ENCODE results near the gene TAF15. TPM values are rescaled to one million over a fixed set of nuclear protein-coding genes. Genes with fewer than 3 reads are reported as not detected.

TAF15 gene
- total and polyA plus RNA-seq, 10 of the 15 experiments (the other 5 are each of a cell fraction or from before 2014, with no cell fraction given), result 9.5 to 259 (median 40.4) TPM

GRCh38 chr17:35797918-35798317 lies 11.4 kb upstream of the TAF15 start:
- Histone ChIP-seq H3K79me2 (ENCODE audit: control insufficient read depth, insufficient read depth, low read length) (no peaks in the 10 kb centered on the region), H3K27ac (ENCODE audit: control insufficient read depth, insufficient read depth) (no peak overlapping the region), H3K9ac (ENCODE audit: control insufficient read depth, insufficient read depth, low read length) (no peak overlapping the region), H3K36me3 (ENCODE audit: control insufficient read depth in 2 of 2, insufficient read depth in 2 of 2, low read length in 1 of 2) (no peaks in the 10 kb centered on the region), H3K27me3 (replicated peaks in 1 of 2; ENCODE audit: control insufficient read depth in 2 of 2, insufficient read depth in 2 of 2, low read length in 1 of 2) (peaks cover 8 to 16% of the 10 kb centered on the region in 2 experiments), H3K4me1 (ENCODE audit: control insufficient read depth, insufficient read depth, low read length) (peaks cover 4% of the 10 kb centered on the region), H2AFZ (ENCODE audit: control insufficient read depth, low read depth, low read length) (no peak overlapping the region), H4K20me1 (ENCODE audit: control insufficient read depth, insufficient read depth) (no peaks in the 10 kb centered on the region; the same call in 1 of the 2 replicates), H3K4me2 (ENCODE audit: control insufficient read depth, insufficient read depth) (no peak overlapping the region), H3K4me3 (no peak overlapping the region), H3K9me3 (replicated peaks; ENCODE audit: control insufficient read depth, insufficient read depth, low read length) (no peaks in the 10 kb centered on the region)
- DNase-seq (ENCODE audit: low read depth, low spot score) (no peak), ATAC-seq (no peak), FAIRE-seq (no peak)
- no TSS peak for BruUV-seq (replicated peaks)
- RAD21 ChIA-PET (ENCODE audit: unreplicated experiment), result no interaction called here
- TF ChIP-seq CBFB (IDR thresholded peaks at IDR 0.05; ENCODE audit: low read depth) (no peak), MYB (IDR thresholded peaks at IDR 0.05; ENCODE audit: borderline replicate concordance, low read depth, low read length) (no peak), MTA3 (IDR thresholded peaks at IDR 0.05; ENCODE audit: borderline replicate concordance, low read length) (no peak), YY1 (IDR thresholded peaks at IDR 0.05; ENCODE audit: low read depth, low read length) (no peak), SMAD5 (IDR thresholded peaks at IDR 0.05; ENCODE audit: low read depth) (no peak), RELA (IDR thresholded peaks at IDR 0.05; ENCODE audit: borderline replicate concordance, partially characterized antibody) (no peak), NR2C2 (IDR thresholded peaks at IDR 0.05; ENCODE audit: borderline replicate concordance, control insufficient read depth, insufficient read length, low read depth) (no peak), NR2F1 (conservative IDR thresholded peaks at IDR 0.05) (no peak), ZNF207 (IDR thresholded peaks at IDR 0.05; ENCODE audit: borderline replicate concordance) (no peak), KAT2A (conservative IDR thresholded peaks at IDR 0.05; ENCODE audit: control insufficient read depth, low read depth, low read length) (no peak)
- TF ChIP-seq, protein P1, sequence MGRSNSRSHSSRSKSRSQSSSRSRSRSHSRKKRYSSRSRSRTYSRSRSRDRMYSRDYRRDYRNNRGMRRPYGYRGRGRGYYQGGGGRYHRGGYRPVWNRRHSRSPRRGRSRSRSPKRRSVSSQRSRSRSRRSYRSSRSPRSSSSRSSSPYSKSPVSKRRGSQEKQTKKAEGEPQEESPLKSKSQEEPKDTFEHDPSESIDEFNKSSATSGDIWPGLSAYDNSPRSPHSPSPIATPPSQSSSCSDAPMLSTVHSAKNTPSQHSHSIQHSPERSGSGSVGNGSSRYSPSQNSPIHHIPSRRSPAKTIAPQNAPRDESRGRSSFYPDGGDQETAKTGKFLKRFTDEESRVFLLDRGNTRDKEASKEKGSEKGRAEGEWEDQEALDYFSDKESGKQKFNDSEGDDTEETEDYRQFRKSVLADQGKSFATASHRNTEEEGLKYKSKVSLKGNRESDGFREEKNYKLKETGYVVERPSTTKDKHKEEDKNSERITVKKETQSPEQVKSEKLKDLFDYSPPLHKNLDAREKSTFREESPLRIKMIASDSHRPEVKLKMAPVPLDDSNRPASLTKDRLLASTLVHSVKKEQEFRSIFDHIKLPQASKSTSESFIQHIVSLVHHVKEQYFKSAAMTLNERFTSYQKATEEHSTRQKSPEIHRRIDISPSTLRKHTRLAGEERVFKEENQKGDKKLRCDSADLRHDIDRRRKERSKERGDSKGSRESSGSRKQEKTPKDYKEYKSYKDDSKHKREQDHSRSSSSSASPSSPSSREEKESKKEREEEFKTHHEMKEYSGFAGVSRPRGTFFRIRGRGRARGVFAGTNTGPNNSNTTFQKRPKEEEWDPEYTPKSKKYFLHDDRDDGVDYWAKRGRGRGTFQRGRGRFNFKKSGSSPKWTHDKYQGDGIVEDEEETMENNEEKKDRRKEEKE (IDR thresholded peaks at IDR 0.05), result no peak
- TF ChIP-seq, protein P2, sequence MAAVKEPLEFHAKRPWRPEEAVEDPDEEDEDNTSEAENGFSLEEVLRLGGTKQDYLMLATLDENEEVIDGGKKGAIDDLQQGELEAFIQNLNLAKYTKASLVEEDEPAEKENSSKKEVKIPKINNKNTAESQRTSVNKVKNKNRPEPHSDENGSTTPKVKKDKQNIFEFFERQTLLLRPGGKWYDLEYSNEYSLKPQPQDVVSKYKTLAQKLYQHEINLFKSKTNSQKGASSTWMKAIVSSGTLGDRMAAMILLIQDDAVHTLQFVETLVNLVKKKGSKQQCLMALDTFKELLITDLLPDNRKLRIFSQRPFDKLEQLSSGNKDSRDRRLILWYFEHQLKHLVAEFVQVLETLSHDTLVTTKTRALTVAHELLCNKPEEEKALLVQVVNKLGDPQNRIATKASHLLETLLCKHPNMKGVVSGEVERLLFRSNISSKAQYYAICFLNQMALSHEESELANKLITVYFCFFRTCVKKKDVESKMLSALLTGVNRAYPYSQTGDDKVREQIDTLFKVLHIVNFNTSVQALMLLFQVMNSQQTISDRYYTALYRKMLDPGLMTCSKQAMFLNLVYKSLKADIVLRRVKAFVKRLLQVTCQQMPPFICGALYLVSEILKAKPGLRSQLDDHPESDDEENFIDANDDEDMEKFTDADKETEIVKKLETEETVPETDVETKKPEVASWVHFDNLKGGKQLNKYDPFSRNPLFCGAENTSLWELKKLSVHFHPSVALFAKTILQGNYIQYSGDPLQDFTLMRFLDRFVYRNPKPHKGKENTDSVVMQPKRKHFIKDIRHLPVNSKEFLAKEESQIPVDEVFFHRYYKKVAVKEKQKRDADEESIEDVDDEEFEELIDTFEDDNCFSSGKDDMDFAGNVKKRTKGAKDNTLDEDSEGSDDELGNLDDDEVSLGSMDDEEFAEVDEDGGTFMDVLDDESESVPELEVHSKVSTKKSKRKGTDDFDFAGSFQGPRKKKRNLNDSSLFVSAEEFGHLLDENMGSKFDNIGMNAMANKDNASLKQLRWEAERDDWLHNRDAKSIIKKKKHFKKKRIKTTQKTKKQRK (IDR thresholded peaks at IDR 0.05; ENCODE audit: low read depth, low read length), result no peak
- TF ChIP-seq, protein P3, sequence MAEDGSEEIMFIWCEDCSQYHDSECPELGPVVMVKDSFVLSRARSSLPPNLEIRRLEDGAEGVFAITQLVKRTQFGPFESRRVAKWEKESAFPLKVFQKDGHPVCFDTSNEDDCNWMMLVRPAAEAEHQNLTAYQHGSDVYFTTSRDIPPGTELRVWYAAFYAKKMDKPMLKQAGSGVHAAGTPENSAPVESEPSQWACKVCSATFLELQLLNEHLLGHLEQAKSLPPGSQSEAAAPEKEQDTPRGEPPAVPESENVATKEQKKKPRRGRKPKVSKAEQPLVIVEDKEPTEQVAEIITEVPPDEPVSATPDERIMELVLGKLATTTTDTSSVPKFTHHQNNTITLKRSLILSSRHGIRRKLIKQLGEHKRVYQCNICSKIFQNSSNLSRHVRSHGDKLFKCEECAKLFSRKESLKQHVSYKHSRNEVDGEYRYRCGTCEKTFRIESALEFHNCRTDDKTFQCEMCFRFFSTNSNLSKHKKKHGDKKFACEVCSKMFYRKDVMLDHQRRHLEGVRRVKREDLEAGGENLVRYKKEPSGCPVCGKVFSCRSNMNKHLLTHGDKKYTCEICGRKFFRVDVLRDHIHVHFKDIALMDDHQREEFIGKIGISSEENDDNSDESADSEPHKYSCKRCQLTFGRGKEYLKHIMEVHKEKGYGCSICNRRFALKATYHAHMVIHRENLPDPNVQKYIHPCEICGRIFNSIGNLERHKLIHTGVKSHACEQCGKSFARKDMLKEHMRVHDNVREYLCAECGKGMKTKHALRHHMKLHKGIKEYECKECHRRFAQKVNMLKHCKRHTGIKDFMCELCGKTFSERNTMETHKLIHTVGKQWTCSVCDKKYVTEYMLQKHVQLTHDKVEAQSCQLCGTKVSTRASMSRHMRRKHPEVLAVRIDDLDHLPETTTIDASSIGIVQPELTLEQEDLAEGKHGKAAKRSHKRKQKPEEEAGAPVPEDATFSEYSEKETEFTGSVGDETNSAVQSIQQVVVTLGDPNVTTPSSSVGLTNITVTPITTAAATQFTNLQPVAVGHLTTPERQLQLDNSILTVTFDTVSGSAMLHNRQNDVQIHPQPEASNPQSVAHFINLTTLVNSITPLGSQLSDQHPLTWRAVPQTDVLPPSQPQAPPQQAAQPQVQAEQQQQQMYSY (CRISPR knock-in tag; IDR thresholded peaks at IDR 0.05), result no peak
- CTCF ChIA-PET, result no interaction called here
- WGBS (ENCODE audit: insufficient coverage, insufficient replicate concordance, low lambda C conversion rate, missing lambda C conversion rate), result 47% methylated on average over 5 of the region's 5 CpGs
- SMC1A ChIA-PET (ENCODE audit: uncharacterized antibody, unreplicated experiment), result no interaction called here
- intact Hi-C loops (cut with micrococcal nuclease; ENCODE audit: unreplicated experiment) (no loop called here), in situ Hi-C loops (cut with MboI) (no loop called here)
- POLR2A ChIA-PET, result no interaction called here

Data from GM12878 (cell line).